ENCODE data around the gene G6PD.
A peak's percentile ranks its signal among the peaks of the same experiment; 100 is the strongest.

The G6PD gene

GRCh38 chrX:154486396-154487207 is 60.0 kb downstream of the G6PD start, which contains the start of gene UBL4A:
UBL4A (minus strand) TSS chrX:154486615; CDS start chrX:154486584, 31 bp downstream.
- no peak within 1 kb of the TSS for H3K23ac ChIP-seq (ENCODE audit: low read length in 2 of 2)
- peak within 1 kb of the TSS; percentile 33 for H3K27ac ChIP-seq (ENCODE audit: low read length, poor library complexity, severe bottlenecking)
- H3K4me2 ChIP-seq (ENCODE audit: low read length, poor library complexity, severe bottlenecking) = peak within 1 kb of the TSS; percentile 77
- H3K9me3 ChIP-seq (ENCODE audit: control insufficient read depth, low read length) = no peaks in the 10 kb centered on the region
- H2BK15ac ChIP-seq (ENCODE audit: low read depth, poor library complexity, severe bottlenecking) = peak within 1 kb of the TSS; percentile 83
- peak within 1 kb of the TSS in 1 of 2 experiments; percentile 78 for H2BK12ac ChIP-seq (ENCODE audit: low read length in 2 of 2)
- H3K4ac ChIP-seq (ENCODE audit: low read depth in 1 of 2, low read length in 2 of 2) = peak within 1 kb of the TSS in 1 of 2 experiments; percentile 80
- H2BK120ac ChIP-seq (ENCODE audit: low read depth, low read length) = peak within 1 kb of the TSS; percentile 71
- peak within 1 kb of the TSS; percentile 28 to 87 for H3K18ac ChIP-seq (ENCODE audit: low read depth in 1 of 2, low read length in 2 of 2)
- peak within 1 kb of the TSS; percentile 80 for H4K91ac ChIP-seq (ENCODE audit: low read length)
- WGBS = 6% methylated on average over 14 of the region's 95 CpGs
- DNase-seq = peak; percentile 47
- H4K8ac ChIP-seq (ENCODE audit: low read length) = peak within 1 kb of the TSS; percentile 49
- peaks cover 28% of the 10 kb centered on the region for H3K4me1 ChIP-seq (ENCODE audit: control insufficient read depth, insufficient read depth, low read depth, low read length)
- peaks cover 0 to 10% of the 10 kb centered on the region in 2 experiments for H3K27me3 ChIP-seq (ENCODE audit: control insufficient read depth in 1 of 2, insufficient read depth in 1 of 2, low read length in 2 of 2)
- H3K4me3 ChIP-seq (ENCODE audit: insufficient read depth in 1 of 2, low read depth in 1 of 2, low read length in 2 of 2) = peak within 1 kb of the TSS; percentile 73 to 78
- peaks cover 33 to 41% of the 10 kb centered on the region in 2 experiments for H3K36me3 ChIP-seq (ENCODE audit: control insufficient read depth in 1 of 2, insufficient read depth in 2 of 2, low read depth in 1 of 2, low read length in 2 of 2)
- peaks cover 16% of the 10 kb centered on the region for H3K79me1 ChIP-seq (replicated peaks; ENCODE audit: low read length, poor library complexity, severe bottlenecking)
- H2BK5ac ChIP-seq (ENCODE audit: low read depth, low read length, poor library complexity, severe bottlenecking) = no peak within 1 kb of the TSS
- H3K9ac ChIP-seq (ENCODE audit: low read length) = peak within 1 kb of the TSS; percentile 69
- peak within 1 kb of the TSS; percentile 62 for H2AK5ac ChIP-seq (ENCODE audit: low read length, severe bottlenecking)
- peak within 1 kb of the TSS; percentile 77 for H2AFZ ChIP-seq (ENCODE audit: low read depth, low read length)
- peak within 1 kb of the TSS in 1 of 2 experiments; percentile 98 for H3K14ac ChIP-seq (ENCODE audit: low read length in 2 of 2)

GRCh38 chrX:154486052-154486395 is 60.6 kb downstream of the G6PD start:
- Histone ChIP-seq H3K4me3 (ENCODE audit: insufficient read depth in 1 of 2, low read depth in 1 of 2, low read length in 2 of 2) (peak overlapping the region; percentile 73 to 78), H3K4me2 (ENCODE audit: low read length, poor library complexity, severe bottlenecking) (peak overlapping the region; percentile 77), H3K9me3 (ENCODE audit: control insufficient read depth, low read length) (no peaks in the 10 kb centered on the region), H2BK15ac (ENCODE audit: low read depth, poor library complexity, severe bottlenecking) (no peak overlapping the region), H3K27me3 (ENCODE audit: control insufficient read depth in 1 of 2, insufficient read depth in 1 of 2, low read length in 2 of 2) (peaks cover 0 to 12% of the 10 kb centered on the region in 2 experiments), H3K79me1 (replicated peaks; ENCODE audit: low read length, poor library complexity, severe bottlenecking) (peaks cover 16% of the 10 kb centered on the region), H3K4ac (ENCODE audit: low read depth in 1 of 2, low read length in 2 of 2) (peak overlapping the region in 1 of 2 experiments; percentile 80), H4K8ac (ENCODE audit: low read length) (peak overlapping the region; percentile 49), H2AK5ac (ENCODE audit: low read length, severe bottlenecking) (no peak overlapping the region), H3K23ac (ENCODE audit: low read length in 2 of 2) (no peak overlapping the region), H3K9ac (ENCODE audit: low read length) (peak overlapping the region; percentile 69), H3K14ac (ENCODE audit: low read length in 2 of 2) (peak overlapping the region in 1 of 2 experiments; percentile 98), H3K27ac (ENCODE audit: low read length, poor library complexity, severe bottlenecking) (no peak overlapping the region), H2BK12ac (ENCODE audit: low read length in 2 of 2) (no peak overlapping the region), H2AFZ (ENCODE audit: low read depth, low read length) (peak overlapping the region; percentile 77), H2BK5ac (ENCODE audit: low read depth, low read length, poor library complexity, severe bottlenecking) (no peak overlapping the region), H3K4me1 (ENCODE audit: control insufficient read depth, insufficient read depth, low read depth, low read length) (peaks cover 28% of the 10 kb centered on the region), H2BK120ac (ENCODE audit: low read depth, low read length) (peak overlapping the region; percentile 71), H3K18ac (ENCODE audit: low read depth in 1 of 2, low read length in 2 of 2) (peak overlapping the region; percentile 28 to 87), H3K36me3 (ENCODE audit: control insufficient read depth in 1 of 2, insufficient read depth in 2 of 2, low read depth in 1 of 2, low read length in 2 of 2) (peaks cover 33 to 41% of the 10 kb centered on the region in 2 experiments), H4K91ac (ENCODE audit: low read length) (peak overlapping the region; percentile 15)
- no peak for DNase-seq
- 7% methylated on average over 6 of the region's 35 CpGs for WGBS

- no peak overlapping the region for H2BK5ac ChIP-seq (ENCODE audit: low read depth, low read length, poor library complexity, severe bottlenecking)
- WGBS = 80% methylated on average over 22 of the region's 35 CpGs
Observed at GRCh38 chrX:154485150-154486051, 61.2 kb downstream of the G6PD start.

More at GRCh38 chrX:154485150-154486051, 61.2 kb downstream of the G6PD start:
- peak overlapping the region; percentile 69 for H3K9ac ChIP-seq (ENCODE audit: low read length)
- no peak overlapping the region for H3K23ac ChIP-seq (ENCODE audit: low read length in 2 of 2)
- H3K79me1 ChIP-seq (replicated peaks; ENCODE audit: low read length, poor library complexity, severe bottlenecking) = peaks cover 16% of the 10 kb centered on the region
- DNase-seq = no peak
- peak overlapping the region; percentile 28 to 87 for H3K18ac ChIP-seq (ENCODE audit: low read depth in 1 of 2, low read length in 2 of 2)
- peak overlapping the region; percentile 28 for H2BK15ac ChIP-seq (ENCODE audit: low read depth, poor library complexity, severe bottlenecking)
- peak overlapping the region; percentile 27 for H4K91ac ChIP-seq (ENCODE audit: low read length)
- H2BK120ac ChIP-seq (ENCODE audit: low read depth, low read length) = no peak overlapping the region
- H3K14ac ChIP-seq (ENCODE audit: low read length in 2 of 2) = no peak overlapping the region
- peaks cover 28% of the 10 kb centered on the region for H3K4me1 ChIP-seq (ENCODE audit: control insufficient read depth, insufficient read depth, low read depth, low read length)
- H3K4ac ChIP-seq (ENCODE audit: low read depth in 1 of 2, low read length in 2 of 2) = no peak overlapping the region
- no peak overlapping the region for H2AK5ac ChIP-seq (ENCODE audit: low read length, severe bottlenecking)
- H3K36me3 ChIP-seq (ENCODE audit: control insufficient read depth in 1 of 2, insufficient read depth in 2 of 2, low read depth in 1 of 2, low read length in 2 of 2) = peaks cover 33 to 41% of the 10 kb centered on the region in 2 experiments
- peak overlapping the region; percentile 23 for H4K8ac ChIP-seq (ENCODE audit: low read length)
- H3K9me3 ChIP-seq (ENCODE audit: control insufficient read depth, low read length) = no peaks in the 10 kb centered on the region
- H3K27me3 ChIP-seq (ENCODE audit: control insufficient read depth in 1 of 2, insufficient read depth in 1 of 2, low read length in 2 of 2) = peaks cover 0 to 12% of the 10 kb centered on the region in 2 experiments
- H3K4me3 ChIP-seq (ENCODE audit: insufficient read depth in 1 of 2, low read depth in 1 of 2, low read length in 2 of 2) = peak overlapping the region; percentile 73 to 78
- H2BK12ac ChIP-seq (ENCODE audit: low read length in 2 of 2) = no peak overlapping the region
- H2AFZ ChIP-seq (ENCODE audit: low read depth, low read length) = no peak overlapping the region
- peak overlapping the region; percentile 77 for H3K4me2 ChIP-seq (ENCODE audit: low read length, poor library complexity, severe bottlenecking)
- H3K27ac ChIP-seq (ENCODE audit: low read length, poor library complexity, severe bottlenecking) = no peak overlapping the region

All from mesenchymal stem cell (in vitro differentiated cells and primary cell).